ENCODE results near the gene TYMP.
A peak's percentile ranks its signal among the peaks of the same experiment; 100 is the strongest.

TYMP gene

DNA sequence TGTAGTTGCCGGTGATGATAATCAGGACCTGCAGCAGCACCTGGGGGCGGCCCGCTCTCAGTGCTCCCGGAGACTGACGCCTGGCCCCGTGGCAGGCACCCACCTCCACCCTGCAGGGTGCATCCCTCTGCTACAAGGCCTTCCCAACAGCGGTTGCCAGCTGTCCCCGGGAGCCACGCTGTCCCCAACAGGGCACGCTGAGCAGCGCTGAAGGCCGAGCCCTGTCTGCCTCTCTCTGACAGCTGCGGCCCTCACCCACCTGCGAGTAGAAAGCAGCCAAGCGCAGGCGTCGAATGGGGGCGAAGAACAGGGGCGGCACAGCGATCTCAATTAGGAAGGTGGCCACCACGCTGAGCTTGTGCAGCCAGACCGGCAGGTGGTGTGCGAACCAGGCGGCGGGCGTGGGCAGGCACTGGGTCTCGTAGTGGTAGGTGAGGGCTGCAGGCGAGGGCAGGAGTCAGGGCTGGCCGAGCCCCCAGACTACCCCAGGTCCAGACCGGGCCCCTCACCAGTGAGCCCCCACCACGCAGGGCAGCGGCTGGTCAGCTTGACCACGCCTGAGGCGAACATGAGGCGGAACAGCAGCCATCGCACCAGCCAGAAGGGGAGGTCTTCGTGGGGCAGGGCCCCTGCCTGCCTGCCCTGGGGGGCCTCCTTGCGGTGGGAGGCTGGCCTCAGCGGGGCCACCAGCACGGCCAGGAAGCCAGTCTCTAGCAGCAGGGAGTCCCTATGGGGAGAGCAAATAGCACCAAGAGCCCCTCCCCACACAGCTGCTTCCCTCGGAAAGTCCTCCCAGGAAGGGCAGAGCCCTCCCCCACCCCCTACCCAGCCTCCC lies 23.8 kb downstream of the TYMP start:
- no peaks in the 10 kb centered on the region; the same call in 1 of the 2 replicates for H3K4me1 ChIP-seq (ENCODE audit: insufficient read depth, low read length)
- no peaks in the 10 kb centered on the region for H3K27me3 ChIP-seq (ENCODE audit: insufficient read depth, low read length)
- peak overlapping the region; percentile 95; the same call in 1 of the 2 replicates for H3K4me3 ChIP-seq (ENCODE audit: low read length)
- H3K9ac ChIP-seq (ENCODE audit: low read depth, low read length), result no peak overlapping the region
- peaks cover 6% of the 10 kb centered on the region; the same call in 1 of the 2 replicates for H3K36me3 ChIP-seq (ENCODE audit: insufficient read depth, low read depth, low read length)
- H3K9me3 ChIP-seq (ENCODE audit: insufficient read depth, low read depth, low read length), result no peaks in the 10 kb centered on the region
- no peak overlapping the region for H3K27ac ChIP-seq (ENCODE audit: low read length)

DNA sequence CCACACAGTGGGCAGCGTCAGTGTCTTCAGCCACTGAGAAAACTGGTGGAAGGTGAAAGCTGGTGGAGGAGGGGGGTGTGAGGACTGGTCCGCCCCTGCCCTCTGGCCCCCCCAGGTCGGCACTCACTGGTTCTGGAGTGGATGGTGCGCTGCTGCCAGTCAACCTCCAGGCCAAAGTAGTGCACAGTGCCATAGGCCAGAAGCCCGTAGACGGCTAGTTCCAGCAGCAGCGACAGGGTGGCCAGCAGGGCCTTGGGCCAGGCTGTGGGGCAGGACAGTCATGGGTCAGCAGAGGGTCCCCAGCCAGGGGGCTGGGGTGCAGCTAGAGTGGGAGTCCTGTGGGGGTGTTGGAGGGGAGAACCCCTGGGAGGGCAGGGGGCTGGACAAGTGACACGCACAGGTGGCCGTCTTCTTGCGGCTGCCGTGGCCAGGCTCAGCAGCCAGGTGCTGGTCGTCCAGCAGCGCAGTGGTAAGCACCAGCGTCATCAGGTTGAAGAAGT lies 24.5 kb downstream of the TYMP start:
- Histone ChIP-seq H3K4me1 (ENCODE audit: insufficient read depth, low read length) (no peaks in the 10 kb centered on the region; the same call in 1 of the 2 replicates), H3K4me3 (ENCODE audit: low read length) (no peak overlapping the region), H3K9me3 (ENCODE audit: insufficient read depth, low read depth, low read length) (no peaks in the 10 kb centered on the region), H3K9ac (ENCODE audit: low read depth, low read length) (no peak overlapping the region), H3K36me3 (ENCODE audit: insufficient read depth, low read depth, low read length) (peaks cover 6% of the 10 kb centered on the region; the same call in 1 of the 2 replicates), H3K27me3 (ENCODE audit: insufficient read depth, low read length) (no peaks in the 10 kb centered on the region), H3K27ac (ENCODE audit: low read length) (no peak overlapping the region)

- Histone ChIP-seq H3K36me3 (ENCODE audit: insufficient read depth, low read depth, low read length) (peaks cover 6% of the 10 kb centered on the region; the same call in 1 of the 2 replicates), H3K27me3 (ENCODE audit: insufficient read depth, low read length) (no peaks in the 10 kb centered on the region), H3K9me3 (ENCODE audit: insufficient read depth, low read depth, low read length) (no peaks in the 10 kb centered on the region), H3K4me3 (ENCODE audit: low read length) (no peak overlapping the region), H3K27ac (ENCODE audit: low read length) (no peak overlapping the region), H3K9ac (ENCODE audit: low read depth, low read length) (no peak overlapping the region), H3K4me1 (ENCODE audit: insufficient read depth, low read length) (no peaks in the 10 kb centered on the region; the same call in 1 of the 2 replicates)
These were observed 25.2 kb downstream of the TYMP start for GRCh38 chr22:50504369-50505211.

- Histone ChIP-seq H3K4me1 (ENCODE audit: insufficient read depth, low read length) (no peaks in the 10 kb centered on the region; the same call in 1 of the 2 replicates), H3K27ac (ENCODE audit: low read length) (no peak overlapping the region), H3K27me3 (ENCODE audit: insufficient read depth, low read length) (no peaks in the 10 kb centered on the region), H3K36me3 (ENCODE audit: insufficient read depth, low read depth, low read length) (peaks cover 6% of the 10 kb centered on the region; the same call in 1 of the 2 replicates), H3K9me3 (ENCODE audit: insufficient read depth, low read depth, low read length) (no peaks in the 10 kb centered on the region), H3K9ac (ENCODE audit: low read depth, low read length) (no peak overlapping the region), H3K4me3 (ENCODE audit: low read length) (no peak overlapping the region)
These were observed 26.2 kb downstream of the TYMP start for GRCh38 chr22:50503475-50504145.

DNA sequence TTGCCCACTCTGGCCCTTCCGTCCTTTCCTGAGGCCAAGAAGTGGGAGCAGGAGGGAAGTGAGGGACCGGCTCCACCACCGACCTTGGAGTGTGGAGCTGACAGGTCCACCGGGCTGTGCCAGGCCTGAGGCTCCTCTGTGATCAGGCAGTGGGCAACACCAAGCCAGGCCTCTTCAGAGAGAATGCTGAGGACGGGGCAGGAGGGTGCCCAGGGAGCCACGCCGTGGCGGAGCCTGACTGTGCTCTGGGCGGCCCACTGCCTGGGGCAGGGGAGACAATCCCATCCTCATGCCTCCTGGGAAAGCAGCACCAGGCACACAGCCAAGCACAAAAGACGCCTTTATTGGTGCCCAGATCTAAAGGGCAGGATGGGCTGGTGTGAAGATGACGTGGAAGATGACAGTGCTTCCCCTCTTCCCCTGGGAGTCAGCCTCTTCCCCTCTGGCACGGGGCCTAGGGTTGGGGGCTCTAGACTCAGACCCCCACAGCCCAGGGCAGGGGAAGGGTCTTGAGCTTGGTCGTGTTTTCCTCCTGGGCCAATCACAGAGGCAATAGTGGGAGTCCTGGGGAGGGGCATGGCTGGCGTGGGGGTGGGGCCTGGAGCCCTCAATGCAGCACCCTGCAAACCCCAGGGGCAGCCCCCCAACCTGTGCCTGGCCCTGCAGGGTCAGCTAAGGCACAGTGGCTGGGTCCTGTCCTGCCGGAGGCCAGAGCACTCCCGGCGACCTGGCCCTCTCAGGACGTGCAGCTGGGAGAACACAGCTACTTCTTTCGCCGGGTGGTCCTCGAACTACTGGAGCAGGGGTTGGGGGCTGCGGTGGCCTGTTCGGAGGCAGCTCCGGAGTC lies 27.0 kb downstream of the TYMP start:
- H3K27me3 ChIP-seq (ENCODE audit: insufficient read depth, low read length), result no peaks in the 10 kb centered on the region
- no peaks in the 10 kb centered on the region for H3K9me3 ChIP-seq (ENCODE audit: insufficient read depth, low read depth, low read length)
- H3K27ac ChIP-seq (ENCODE audit: low read length), result no peak overlapping the region
- no peak overlapping the region for H3K9ac ChIP-seq (ENCODE audit: low read depth, low read length)
- no peak overlapping the region for H3K4me3 ChIP-seq (ENCODE audit: low read length)
- H3K36me3 ChIP-seq (ENCODE audit: insufficient read depth, low read depth, low read length), result peaks cover 6% of the 10 kb centered on the region; the same call in 1 of the 2 replicates
- no peaks in the 10 kb centered on the region; the same call in 1 of the 2 replicates for H3K4me1 ChIP-seq (ENCODE audit: insufficient read depth, low read length)

GRCh38 chr22:50502096-50502495 lies 27.7 kb downstream of the TYMP start:
- no peaks in the 10 kb centered on the region for H3K27me3 ChIP-seq (ENCODE audit: insufficient read depth, low read length)
- no peaks in the 10 kb centered on the region; the same call in 1 of the 2 replicates for H3K4me1 ChIP-seq (ENCODE audit: insufficient read depth, low read length)
- H3K27ac ChIP-seq (ENCODE audit: low read length), result no peak overlapping the region
- H3K9ac ChIP-seq (ENCODE audit: low read depth, low read length), result no peak overlapping the region
- H3K4me3 ChIP-seq (ENCODE audit: low read length), result no peak overlapping the region
- H3K36me3 ChIP-seq (ENCODE audit: insufficient read depth, low read depth, low read length), result peaks cover 6% of the 10 kb centered on the region; the same call in 1 of the 2 replicates
- no peaks in the 10 kb centered on the region for H3K9me3 ChIP-seq (ENCODE audit: insufficient read depth, low read depth, low read length)

DNA sequence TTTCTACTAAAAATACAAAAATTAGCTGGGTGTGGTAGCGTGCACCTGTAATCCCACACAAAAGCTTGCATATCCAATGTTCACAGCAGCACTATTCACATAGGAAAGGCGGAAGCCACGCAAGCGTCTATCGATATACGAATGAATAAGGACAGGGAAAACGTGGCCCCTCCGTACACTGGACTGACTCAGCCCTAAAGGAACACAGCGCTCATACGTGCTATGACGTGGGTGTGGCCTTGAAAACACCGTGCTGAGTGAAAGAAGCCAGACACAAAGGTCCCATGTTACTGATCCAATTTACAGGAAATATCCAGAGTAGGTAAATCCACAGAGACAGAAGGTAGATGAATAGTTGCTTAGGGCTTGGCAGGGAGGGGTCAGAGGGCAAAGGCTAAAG lies 29.4 kb downstream of the TYMP start:
- Histone ChIP-seq H3K36me3 (ENCODE audit: insufficient read depth, low read depth, low read length) (peaks cover 6% of the 10 kb centered on the region; the same call in 1 of the 2 replicates), H3K9ac (ENCODE audit: low read depth, low read length) (no peak overlapping the region), H3K27ac (ENCODE audit: low read length) (no peak overlapping the region), H3K4me3 (ENCODE audit: low read length) (no peak overlapping the region), H3K4me1 (ENCODE audit: insufficient read depth, low read length) (no peaks in the 10 kb centered on the region), H3K9me3 (ENCODE audit: insufficient read depth, low read depth, low read length) (no peaks in the 10 kb centered on the region), H3K27me3 (ENCODE audit: insufficient read depth, low read length) (no peaks in the 10 kb centered on the region)

DNA sequence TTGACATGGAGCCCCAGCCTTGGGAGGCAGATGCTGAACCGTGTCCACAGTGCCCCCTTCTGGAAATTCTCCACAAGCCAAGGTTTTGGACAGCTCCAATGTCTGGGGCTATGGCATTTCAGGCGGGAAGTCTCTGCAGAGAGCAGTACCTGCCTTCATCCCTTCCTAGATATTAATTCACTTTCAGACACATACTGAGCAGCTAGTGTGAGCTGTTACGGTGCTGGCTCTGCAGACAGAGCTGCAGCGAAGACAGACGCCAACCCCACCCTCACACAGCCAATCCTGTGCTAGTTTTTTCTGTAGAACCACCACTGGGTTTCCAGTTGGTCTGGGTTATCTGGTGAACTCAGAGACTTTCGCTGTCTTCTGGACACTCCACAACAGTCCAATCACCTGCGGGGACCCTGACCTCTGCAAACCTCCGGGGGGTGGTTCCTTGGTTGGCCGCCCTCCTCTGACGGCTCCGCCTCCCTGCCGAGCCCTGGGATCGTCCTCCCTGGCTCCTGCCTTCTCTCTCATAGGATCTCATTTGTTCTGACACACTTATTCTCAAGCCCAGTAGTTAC lies 31.4 kb downstream of the TYMP start:
- Histone ChIP-seq H3K36me3 (ENCODE audit: insufficient read depth, low read depth, low read length) (no peaks in the 10 kb centered on the region), H3K4me3 (ENCODE audit: low read length) (no peak overlapping the region), H3K9ac (ENCODE audit: low read depth, low read length) (no peak overlapping the region), H3K27ac (ENCODE audit: low read length) (no peak overlapping the region), H3K27me3 (ENCODE audit: insufficient read depth, low read length) (no peaks in the 10 kb centered on the region), H3K9me3 (ENCODE audit: insufficient read depth, low read depth, low read length) (no peaks in the 10 kb centered on the region), H3K4me1 (ENCODE audit: insufficient read depth, low read length) (no peaks in the 10 kb centered on the region)

- H3K36me3 ChIP-seq (ENCODE audit: insufficient read depth, low read depth, low read length), result no peaks in the 10 kb centered on the region
- no peaks in the 10 kb centered on the region for H3K9me3 ChIP-seq (ENCODE audit: insufficient read depth, low read depth, low read length)
- H3K4me1 ChIP-seq (ENCODE audit: insufficient read depth, low read length), result no peaks in the 10 kb centered on the region
- no peaks in the 10 kb centered on the region for H3K27me3 ChIP-seq (ENCODE audit: insufficient read depth, low read length)
- H3K4me3 ChIP-seq (ENCODE audit: low read length), result no peak overlapping the region
- H3K27ac ChIP-seq (ENCODE audit: low read length), result no peak overlapping the region
- no peak overlapping the region for H3K9ac ChIP-seq (ENCODE audit: low read depth, low read length)
These were observed 32.7 kb downstream of the TYMP start for GRCh38 chr22:50497093-50497492.

DNA sequence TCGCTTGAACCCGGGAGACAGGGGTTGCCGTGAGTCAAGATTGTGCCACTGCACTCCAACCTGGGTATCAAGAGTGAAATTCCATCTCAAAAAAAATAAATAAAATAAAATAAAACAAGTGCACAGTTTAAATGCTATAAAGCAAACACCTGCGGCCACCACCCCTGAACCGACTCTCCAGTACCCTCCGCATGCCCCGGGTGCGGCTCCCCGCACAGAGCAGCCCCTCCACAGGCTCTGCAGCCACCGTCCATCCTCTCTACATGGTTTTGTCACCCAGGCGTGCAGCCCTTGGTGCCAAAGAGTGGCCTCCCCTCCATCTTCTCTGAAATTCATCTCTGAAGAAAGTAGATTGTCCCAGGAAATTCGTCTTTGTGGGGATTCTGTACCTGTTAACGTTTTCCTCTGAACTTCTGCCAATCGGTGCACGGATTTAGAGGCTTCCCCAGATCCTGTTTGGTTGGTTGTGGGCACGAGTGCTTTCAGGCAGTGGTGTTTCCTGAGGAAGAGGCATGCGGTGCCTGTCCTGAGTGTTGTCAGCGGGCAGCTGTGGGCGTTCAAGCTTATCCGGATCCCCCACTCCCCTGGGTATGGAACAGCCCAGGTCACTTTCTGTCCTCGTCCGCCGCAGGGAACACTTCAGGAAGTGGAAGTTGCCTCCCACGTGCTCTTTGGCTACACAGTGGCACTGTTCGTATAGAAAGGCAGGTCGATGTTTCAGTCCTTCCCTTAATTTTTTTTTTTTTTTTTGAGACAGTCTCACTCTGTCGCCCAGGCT lies 39.1 kb downstream of the TYMP start:
- Histone ChIP-seq H3K9me3 (ENCODE audit: insufficient read depth, low read depth, low read length) (no peaks in the 10 kb centered on the region), H3K27me3 (ENCODE audit: insufficient read depth, low read length) (no peaks in the 10 kb centered on the region), H3K36me3 (ENCODE audit: insufficient read depth, low read depth, low read length) (no peaks in the 10 kb centered on the region), H3K4me3 (ENCODE audit: low read length) (no peak overlapping the region), H3K4me1 (ENCODE audit: insufficient read depth, low read length) (no peaks in the 10 kb centered on the region), H3K27ac (ENCODE audit: low read length) (no peak overlapping the region), H3K9ac (ENCODE audit: low read depth, low read length) (no peak overlapping the region)
